Stimulated activated naive CD4-positive, alpha-beta T cell treated with Interleukin-2 at 50 U/mL for 16 hours (primary cell): ENCODE results near the gene HELZ.
A peak's percentile ranks its signal among the peaks of the same experiment; 100 is the strongest.
"Not testable (repeated sequence)": the region's sequence is repeated elsewhere in the genome, so short reads cannot be mapped to it uniquely, and the experiment has no call there.

Experiments used
- DNase-seq: peaks from one replicate; lab custom pipeline; 2025; lab: John Stamatoyannopoulos, UW

HELZ gene

GRCh38 chr17:67262435-67263117 is 17.6 kb upstream of the HELZ start:
- no peak for DNase-seq

GRCh38 chr17:67260170-67260987 is 15.4 kb upstream of the HELZ start:
- DNase-seq: no peak

- no peak for DNase-seq
These were observed 13.9 kb upstream of the HELZ start for GRCh38 chr17:67258821-67259468.

- DNase-seq: no peak
These were observed 11.2 kb upstream of the HELZ start for GRCh38 chr17:67256075-67256732.

- DNase-seq: no peak
These were observed 8.4 kb upstream of the HELZ start for GRCh38 chr17:67253384-67253783.

GRCh38 chr17:67251586-67251985 is 6.6 kb upstream of the HELZ start:
- DNase-seq: not testable (repeated sequence)

GRCh38 chr17:67248291-67248690 is 3.3 kb upstream of the HELZ start:
- DNase-seq: no peak

- DNase-seq: no peak
These were observed 2.5 kb upstream of the HELZ start for GRCh38 chr17:67247416-67247900.

- DNase-seq: peak; percentile 54
These were observed 1.8 kb upstream of the HELZ start for GRCh38 chr17:67246653-67247415.

GRCh38 chr17:67246403-67246652 is 1.3 kb upstream of the HELZ start:
- no peak for DNase-seq

GRCh38 chr17:67245694-67246402 is 852 bp upstream of the HELZ start:
- DNase-seq: peak; percentile 35

GRCh38 chr17:67244431-67245072 is 444 bp downstream of the HELZ start:
- DNase-seq: no peak

- no peak for DNase-seq
These were observed 1.7 kb downstream of the HELZ start for GRCh38 chr17:67243284-67243683.

- no peak for DNase-seq
These were observed 3.2 kb downstream of the HELZ start for GRCh38 chr17:67241719-67242341.

- no peak for DNase-seq
These were observed 5.4 kb downstream of the HELZ start for GRCh38 chr17:67239597-67239996.

GRCh38 chr17:67238991-67239390 is 6.0 kb downstream of the HELZ start:
- DNase-seq: no peak

GRCh38 chr17:67232441-67232840 is 12.6 kb downstream of the HELZ start:
- DNase-seq: no peak

- no peak for DNase-seq
These were observed 15.7 kb downstream of the HELZ start for GRCh38 chr17:67229109-67229955.

- DNase-seq: no peak
These were observed 17.5 kb downstream of the HELZ start for GRCh38 chr17:67227488-67227887.
